HEK293T (cell line): ENCODE measurements around the gene ADAMTS18.

Experiments
- BHLHE40 ChIP-seq: fragments of 450-650 bp; IDR thresholded peaks from 2 replicates; pipeline ENCODE4 v1.6.1; 2016; ENCODE audit warnings: mild to moderate bottlenecking, moderate library complexity, borderline replicate concordance
- CTBP1 ChIP-seq: fragments of 450-650 bp; IDR thresholded peaks from 2 replicates; pipeline ENCODE4 v1.6.1; 2016; ENCODE audit warnings: borderline replicate concordance
- ELF4 ChIP-seq: fragments of 450-650 bp; IDR thresholded peaks from 2 replicates; pipeline ENCODE4 v1.6.1; 2017; ENCODE audit warnings: antibody characterized with exemption
- FOXK2 ChIP-seq: fragments of 450-650 bp; IDR thresholded peaks from 2 replicates; pipeline ENCODE4 v1.6.1; 2016; ENCODE audit warnings: mild to moderate bottlenecking
- FOXM1 ChIP-seq: fragments of 450-650 bp; IDR thresholded peaks from 2 replicates; pipeline ENCODE4 v1.6.1; 2017; ENCODE audit warnings: mild to moderate bottlenecking, borderline replicate concordance
- HDGF ChIP-seq: fragments of 450-650 bp; IDR thresholded peaks from 2 replicates; pipeline ENCODE4 v1.6.1; 2017; ENCODE audit warnings: antibody characterized with exemption, borderline replicate concordance
- L3MBTL2 ChIP-seq: fragments of 450-650 bp; conservative IDR thresholded peaks from 2 replicates; pipeline ENCODE4 v1.6.1; 2016; ENCODE audit warnings: mild to moderate bottlenecking
- LEF1 ChIP-seq: fragments of 450-650 bp; IDR thresholded peaks from 2 replicates; pipeline ENCODE4 v1.6.1; 2017; ENCODE audit warnings: mild to moderate bottlenecking, borderline replicate concordance
- NFRKB ChIP-seq: fragments of 450-650 bp; IDR thresholded peaks from 2 replicates; pipeline ENCODE4 v1.6.1; 2016; ENCODE audit warnings: mild to moderate bottlenecking, moderate library complexity
- SP1 ChIP-seq: fragments of 450-650 bp; IDR thresholded peaks from 2 replicates; pipeline ENCODE4 v1.6.1; 2017
- TARDBP ChIP-seq: fragments of 450-650 bp; IDR thresholded peaks from 2 replicates; pipeline ENCODE4 v1.6.1; 2016
- ZNF384 ChIP-seq: fragments of 450-650 bp; IDR thresholded peaks from 2 replicates; pipeline ENCODE4 v1.6.1; 2016
- TF ChIP-seq, protein P1 (sequence below): fragments of 450-650 bp; IDR thresholded peaks from 2 replicates; pipeline ENCODE4 v1.6.1; 2016

DNA sequence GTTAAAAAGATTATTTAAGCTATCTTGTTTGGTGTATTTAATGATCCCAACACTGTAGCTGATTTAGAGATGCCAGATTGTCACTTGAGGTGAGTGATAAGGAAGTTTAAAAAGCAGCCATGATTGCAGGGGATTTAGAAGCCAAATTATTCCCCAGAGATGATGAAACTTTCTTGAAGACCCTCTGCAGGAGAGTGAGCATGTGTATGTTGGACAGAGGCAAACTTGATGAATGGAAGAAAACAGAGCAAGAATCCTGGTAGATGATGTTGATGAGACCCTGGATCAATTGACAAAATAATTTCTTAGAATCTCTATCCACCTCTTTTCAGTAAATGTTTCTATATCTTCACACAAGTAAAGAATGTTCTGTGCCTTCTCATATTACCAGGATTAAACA, 14.4 kb upstream of the ADAMTS18 start:
- TF ChIP-seq SP1 (no peak), FOXK2 (no peak), LEF1 (no peak), ELF4 (no peak), ZNF384 (no peak), CTBP1 (no peak), FOXM1 (no peak), BHLHE40 (no peak), NFRKB (no peak), L3MBTL2 (no peak), HDGF (no peak), TARDBP (no peak)
- TF ChIP-seq, protein P1, sequence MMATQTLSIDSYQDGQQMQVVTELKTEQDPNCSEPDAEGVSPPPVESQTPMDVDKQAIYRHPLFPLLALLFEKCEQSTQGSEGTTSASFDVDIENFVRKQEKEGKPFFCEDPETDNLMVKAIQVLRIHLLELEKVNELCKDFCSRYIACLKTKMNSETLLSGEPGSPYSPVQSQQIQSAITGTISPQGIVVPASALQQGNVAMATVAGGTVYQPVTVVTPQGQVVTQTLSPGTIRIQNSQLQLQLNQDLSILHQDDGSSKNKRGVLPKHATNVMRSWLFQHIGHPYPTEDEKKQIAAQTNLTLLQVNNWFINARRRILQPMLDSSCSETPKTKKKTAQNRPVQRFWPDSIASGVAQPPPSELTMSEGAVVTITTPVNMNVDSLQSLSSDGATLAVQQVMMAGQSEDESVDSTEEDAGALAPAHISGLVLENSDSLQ = no peak
